HepG2 (cell line): ENCODE measurements around the gene ANO10. TPM values are rescaled to one million over a fixed set of nuclear protein-coding genes. Genes with fewer than 3 reads are reported as not detected.

Experiments
- ATAC-seq: fragments of 200-7000 bp; cut with Tn5 transposase; 3 replicates; pipeline ENCODE4 v1.9.1; 2020; ENCODE audit warnings: mild to moderate bottlenecking, moderate library complexity
- BruUV-seq: library from RNA; stranded (reverse); fragments of 400-500 nt; replicated peaks from 2 replicates; lab custom pipeline; 2021; lab: Mats Ljungman, UMichigan
- CTCF ChIA-PET: fragments of 300-600 bp; formaldehyde crosslinking; extraction: SDS; loops from one replicate; lab custom pipeline; 2021; ENCODE audit warnings: low total read pairs, inconsistent platforms, low intra/inter-chr PET ratio; lab: Yijun Ruan, JAX
- POLR2A ChIA-PET: fragments of 350-600 bp; sonication (Branson Sonifier 250); formaldehyde crosslinking; loops from one replicate; lab custom pipeline; 2020; ENCODE audit warnings: antibody characterized with exemption, inconsistent platforms; lab: Yijun Ruan, JAX
- DNase-seq: peaks from one replicate; pipeline ENCODE4 v3.0.0-alpha.2; 2015; ENCODE audit warnings: low spot score
- FAIRE-seq: peaks from 3 replicates; lab custom pipeline; 2011; peaks lifted over from hg19 to GRCh38; lab: Jason Lieb, UNC
- H2AFZ ChIP-seq: one replicate; pipeline ENCODE4 v1.6.1; 2011; ENCODE audit warnings: low read length, inconsistent platforms
- H3K27ac ChIP-seq: fragments of 300-600 bp; 3 replicates; pipeline ENCODE4 v1.8.0; 2011; ENCODE audit warnings: mixed run types, mild to moderate bottlenecking, mixed read lengths, low read length, inconsistent platforms; ENCODE audit not compliant: insufficient read depth; ENCODE audit errors: extremely low read length
- H3K27me3 ChIP-seq, 2 experiments: fragments of 200-600 bp in 1 of 2; 2 replicates in 1 of 2; 3 replicates in 1 of 2; pipeline versions ENCODE4 v1.6.0 to v1.8.0; 2011; ENCODE audit warnings: low read length in 2 of 2, mild to moderate bottlenecking in 2 of 2, moderate library complexity in 2 of 2, inconsistent platforms in 1 of 2; ENCODE audit not compliant: insufficient read depth in 2 of 2, control insufficient read depth in 1 of 2
- H3K36me3 ChIP-seq, 2 experiments: fragments of 200-600 bp in 1 of 2; replicated peaks in 1 of 2; 2 replicates in 1 of 2; 3 replicates in 1 of 2; pipeline versions ENCODE4 v1.5.1 to v1.8.0; 2011; ENCODE audit warnings: low read length in 2 of 2, inconsistent platforms in 1 of 2; ENCODE audit not compliant: insufficient read depth in 2 of 2, control insufficient read depth in 1 of 2
- H3K4me1 ChIP-seq: 2 replicates; pipeline ENCODE4 v1.5.1; 2012; ENCODE audit warnings: low read length, inconsistent platforms; ENCODE audit not compliant: insufficient read depth
- H3K4me2 ChIP-seq: 2 replicates; pipeline ENCODE4 v1.6.0; 2011; ENCODE audit warnings: low read depth, low read length, inconsistent platforms
- H3K4me3 ChIP-seq, 3 experiments: fragments of 200-600 bp in 1 of 3; sonication (generic), shearing (Covaris generic) in 1 of 3; replicated peaks in 1 of 3; 2 replicates each; pipeline ENCODE4 v1.5.1; 2011 to 2016; ENCODE audit warnings: low read length in 3 of 3, inconsistent platforms in 2 of 3, low read depth in 2 of 3, mild to moderate bottlenecking in 2 of 3, control low read depth in 1 of 3, mixed read lengths in 1 of 3; ENCODE audit not compliant: insufficient read depth in 1 of 3
- H3K79me2 ChIP-seq: one replicate; pipeline ENCODE4 v1.6.1; 2011; ENCODE audit warnings: low read length, inconsistent platforms; ENCODE audit not compliant: insufficient read depth
- H3K9ac ChIP-seq: 2 replicates; pipeline ENCODE4 v1.6.0; 2011; ENCODE audit warnings: mild to moderate bottlenecking, low read depth, low read length, inconsistent platforms; ENCODE audit not compliant: insufficient read depth
- H3K9me3 ChIP-seq: 2 replicates; pipeline ENCODE4 v1.5.1; 2012; ENCODE audit warnings: mild to moderate bottlenecking, low read length
- H4K20me1 ChIP-seq: 2 replicates; pipeline ENCODE4 v1.6.0; 2011; ENCODE audit warnings: inconsistent platforms, mild to moderate bottlenecking, low read length, moderate library complexity; ENCODE audit not compliant: insufficient read depth
- CHD4 ChIP-seq: fragments of 200-600 bp; sonication (generic); IDR thresholded peaks from 2 replicates; pipeline ENCODE4 v1.7.0; 2017; ENCODE audit warnings: mild to moderate bottlenecking, low read length, borderline replicate concordance
- CREBL2 ChIP-seq: sonication (generic); formaldehyde crosslinking; IDR thresholded peaks from 2 replicates; pipeline ENCODE4 v1.8.1; 2023; ENCODE audit warnings: missing genetic modification reagents, mild to moderate bottlenecking, borderline replicate concordance
- ERF ChIP-seq: IDR thresholded peaks from 2 replicates; pipeline ENCODE4 v1.6.1; 2018; ENCODE audit warnings: missing biosample characterization, missing genetic modification reagents
- GATA4 ChIP-seq: sonication (generic); IDR thresholded peaks from 2 replicates; pipeline ENCODE4 v1.6.1; 2016; ENCODE audit warnings: antibody characterized with exemption, low read depth, borderline replicate concordance
- MATR3 ChIP-seq: sonication (generic); formaldehyde crosslinking; IDR thresholded peaks from 2 replicates; pipeline ENCODE4 v1.4.0; 2020; ENCODE audit warnings: missing genetic modification reagents
- MIXL1 ChIP-seq: IDR thresholded peaks from 2 replicates; pipeline ENCODE4 v1.6.1; 2016
- NR2F6 ChIP-seq, 2 experiments: IDR thresholded peaks; 2 replicates each; pipeline ENCODE4 v1.6.1; 2016; ENCODE audit warnings: antibody characterized with exemption in 1 of 2, mild to moderate bottlenecking in 1 of 2
- RARG ChIP-seq: sonication (generic); formaldehyde crosslinking; IDR thresholded peaks from 2 replicates; pipeline ENCODE4 v1.4.0; 2020; ENCODE audit warnings: low read depth, mild to moderate bottlenecking, missing genetic modification reagents
- RELA ChIP-seq: sonication (generic); formaldehyde crosslinking; IDR thresholded peaks from 2 replicates; pipeline ENCODE4 v1.4.0; 2020; ENCODE audit warnings: missing genetic modification reagents
- SMYD3 ChIP-seq: sonication (generic); formaldehyde crosslinking; IDR thresholded peaks from 2 replicates; pipeline ENCODE4 v1.8.1; 2023; ENCODE audit warnings: mild to moderate bottlenecking, missing genetic modification reagents
- SRF ChIP-seq: IDR thresholded peaks from 2 replicates; pipeline ENCODE4 v1.6.1; 2011; ENCODE audit warnings: mild to moderate bottlenecking, low read depth, low read length, moderate library complexity
- SRSF9 ChIP-seq: fragments of 200-400 bp; formaldehyde crosslinking; IDR thresholded peaks from 2 replicates; pipeline ENCODE4 v1.6.1; 2018; ENCODE audit warnings: borderline replicate concordance, mild to moderate bottlenecking, low read depth, low read length; ENCODE audit not compliant: insufficient read depth, poor library complexity, severe bottlenecking
- TBP ChIP-seq: sonication (generic); formaldehyde crosslinking; IDR thresholded peaks from 2 replicates; pipeline ENCODE4 v1.5.0; 2020; ENCODE audit warnings: missing genetic modification reagents
- UBTF ChIP-seq: sonication (generic); formaldehyde crosslinking; IDR thresholded peaks from 2 replicates; pipeline ENCODE4 v1.4.0; 2020; ENCODE audit warnings: mild to moderate bottlenecking, missing genetic modification reagents
- ZFP36L1 ChIP-seq: sonication (generic); formaldehyde crosslinking; IDR thresholded peaks from 2 replicates; pipeline ENCODE4 v1.8.0; 2022; ENCODE audit warnings: mild to moderate bottlenecking, missing genetic modification reagents, moderate library complexity
- ZNF101 ChIP-seq: sonication (generic); formaldehyde crosslinking; IDR thresholded peaks from 2 replicates; pipeline ENCODE4 v1.4.0; 2020; ENCODE audit warnings: mild to moderate bottlenecking, low read depth, missing genetic modification reagents, borderline replicate concordance
- WGBS: methylation state at CpG from one replicate; pipeline ENCODE4 v1.1.6; 2017; ENCODE audit warnings: low lambda C conversion rate; 5-methylcytosine and 5-hydroxymethylcytosine counted together
- in situ Hi-C: cut with HindIII; loops from 2 replicates; pipeline ENCODE4 v1.10.0; 2017; ENCODE audit warnings: low pct_unique_long_range_greater_than_20kb; ENCODE audit not compliant: extremely low pct_ligation_motif_present
- intact Hi-C: fragments of 100-400 bp; cut with micrococcal nuclease; formaldehyde crosslinking; loops from one replicate; pipeline ENCODE4 v1.10.0; 2022; ENCODE audit not compliant: unreplicated experiment
- polyA plus RNA-seq, 8 experiments: library from polyadenylated mRNA; depleted of rRNA in 3 of 8; stranded (reverse) in 7 of 8; unstranded in 1 of 8; fragments of >200 nt; fragmentation: Illumina TruSeq in 4 of 8; extraction: Trizol in 4 of 8; gene quantifications; 2 replicates each; pipeline versions ENCODE4 v1.2.1 to v1.2.3, GENCODE V29; 2011 to 2016; ENCODE audit warnings: low read depth in 4 of 8, missing spikeins in 1 of 8, mixed read lengths in 1 of 8; ENCODE audit not compliant: insufficient read depth in 1 of 8
- total RNA-seq, 5 experiments: library from RNA; depleted of rRNA; stranded (reverse); fragments of >200 nt; fragmentation: Illumina TruSeq; extraction: Trizol; gene quantifications; 2 replicates each; pipeline ENCODE4 v1.2.3, GENCODE V29; 2016; ENCODE audit warnings: low read depth in 1 of 5
- TF ChIP-seq, protein P1 (sequence below): sonication (generic); formaldehyde crosslinking; IDR thresholded peaks from 2 replicates; pipeline ENCODE4 v1.4.0; 2020; ENCODE audit warnings: mild to moderate bottlenecking, missing genetic modification reagents
- TF ChIP-seq, protein P2 (sequence below): sonication (generic); formaldehyde crosslinking; IDR thresholded peaks from 2 replicates; pipeline ENCODE4 v1.5.0; 2020; ENCODE audit warnings: missing genetic modification reagents

Gene ANO10
- total and polyA plus RNA-seq, 2 of the 13 experiments (the other 11 are each of a cell fraction or from before 2014, with no cell fraction given) = 10.4 to 13.1 TPM

GRCh38 chr3:43410592-43410991 is 211.2 kb downstream of the ANO10 start:
- intact Hi-C loops (no loop called here), in situ Hi-C loops (no loop called here)
- DNase-seq (no peak), ATAC-seq (no peak), FAIRE-seq (no peak)
- Histone ChIP-seq H3K36me3 (no peaks in the 10 kb centered on the region), H3K9me3 (no peaks in the 10 kb centered on the region), H3K9ac (no peak overlapping the region), H3K4me3 (no peak overlapping the region), H2AFZ (no peak overlapping the region), H4K20me1 (no peaks in the 10 kb centered on the region), H3K4me2 (no peak overlapping the region), H3K27me3 (no peaks in the 10 kb centered on the region), H3K79me2 (no peaks in the 10 kb centered on the region), H3K4me1 (peaks cover 18% of the 10 kb centered on the region), H3K27ac (no peak overlapping the region)
- CTCF ChIA-PET = no interaction called here
- no TSS peak for BruUV-seq
- POLR2A ChIA-PET = no interaction called here
- 69% methylated on average over 3 of the region's 3 CpGs for WGBS
- no peak for TF ChIP-seq ZFP36L1 (CRISPR knock-in tag)
- no peak for TF ChIP-seq MATR3 (CRISPR knock-in tag)
- TF ChIP-seq SMYD3 (CRISPR knock-in tag) = no peak
- TF ChIP-seq GATA4 = no peak
- TF ChIP-seq ZNF101 = no peak
- no peak for TF ChIP-seq UBTF (CRISPR knock-in tag)
- no peak for TF ChIP-seq NR2F6 (IDR thresholded peaks at IDR 0.05)
- no peak for TF ChIP-seq NR2F6 (CRISPR knock-in tag; IDR thresholded peaks at IDR 0.05)
- no peak for TF ChIP-seq ERF
- no peak for TF ChIP-seq RARG (CRISPR knock-in tag)
- TF ChIP-seq RELA = no peak
- TF ChIP-seq, protein P1, sequence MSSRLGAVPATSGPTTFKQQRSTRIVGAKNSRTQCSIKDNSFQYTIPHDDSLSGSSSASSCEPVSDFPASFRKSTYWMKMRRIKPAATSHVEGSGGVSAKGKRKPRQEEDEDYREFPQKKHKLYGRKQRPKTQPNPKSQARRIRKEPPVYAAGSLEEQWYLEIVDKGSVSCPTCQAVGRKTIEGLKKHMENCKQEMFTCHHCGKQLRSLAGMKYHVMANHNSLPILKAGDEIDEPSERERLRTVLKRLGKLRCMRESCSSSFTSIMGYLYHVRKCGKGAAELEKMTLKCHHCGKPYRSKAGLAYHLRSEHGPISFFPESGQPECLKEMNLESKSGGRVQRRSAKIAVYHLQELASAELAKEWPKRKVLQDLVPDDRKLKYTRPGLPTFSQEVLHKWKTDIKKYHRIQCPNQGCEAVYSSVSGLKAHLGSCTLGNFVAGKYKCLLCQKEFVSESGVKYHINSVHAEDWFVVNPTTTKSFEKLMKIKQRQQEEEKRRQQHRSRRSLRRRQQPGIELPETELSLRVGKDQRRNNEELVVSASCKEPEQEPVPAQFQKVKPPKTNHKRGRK (CRISPR knock-in tag) = no peak
- TF ChIP-seq, protein P2, sequence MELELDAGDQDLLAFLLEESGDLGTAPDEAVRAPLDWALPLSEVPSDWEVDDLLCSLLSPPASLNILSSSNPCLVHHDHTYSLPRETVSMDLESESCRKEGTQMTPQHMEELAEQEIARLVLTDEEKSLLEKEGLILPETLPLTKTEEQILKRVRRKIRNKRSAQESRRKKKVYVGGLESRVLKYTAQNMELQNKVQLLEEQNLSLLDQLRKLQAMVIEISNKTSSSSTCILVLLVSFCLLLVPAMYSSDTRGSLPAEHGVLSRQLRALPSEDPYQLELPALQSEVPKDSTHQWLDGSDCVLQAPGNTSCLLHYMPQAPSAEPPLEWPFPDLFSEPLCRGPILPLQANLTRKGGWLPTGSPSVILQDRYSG (CRISPR knock-in tag) = no peak
- TF ChIP-seq CHD4 = no peak
- no peak for TF ChIP-seq SRSF9
- TF ChIP-seq TBP (CRISPR knock-in tag) = no peak
- no peak for TF ChIP-seq CREBL2
- no peak for TF ChIP-seq MIXL1 (CRISPR knock-in tag)
- TF ChIP-seq SRF = no peak
